Body of pancreas (tissue), 4 donors: Measurements from ENCODE around the gene TCN1.

Experiments
- POLR2A ChIP-seq, 3 donors: fragments of 450-650 bp; IDR thresholded peaks; one replicate each; pipeline ENCODE4 v1.6.1; 2016; ENCODE audit warnings: antibody characterized with exemption in 3 of 3, mild to moderate bottlenecking in 2 of 3
- TF ChIP-seq, protein P1 (sequence below), 7 experiments: fragments of 450-650 bp in 4 of 7; fragments of 200-600 bp in 3 of 7; sonication (generic) in 3 of 7; IDR thresholded peaks; one replicate each; pipeline ENCODE4 v1.5.1; 2016 to 2019; ENCODE audit warnings: antibody characterized with exemption in 7 of 7

DNA sequence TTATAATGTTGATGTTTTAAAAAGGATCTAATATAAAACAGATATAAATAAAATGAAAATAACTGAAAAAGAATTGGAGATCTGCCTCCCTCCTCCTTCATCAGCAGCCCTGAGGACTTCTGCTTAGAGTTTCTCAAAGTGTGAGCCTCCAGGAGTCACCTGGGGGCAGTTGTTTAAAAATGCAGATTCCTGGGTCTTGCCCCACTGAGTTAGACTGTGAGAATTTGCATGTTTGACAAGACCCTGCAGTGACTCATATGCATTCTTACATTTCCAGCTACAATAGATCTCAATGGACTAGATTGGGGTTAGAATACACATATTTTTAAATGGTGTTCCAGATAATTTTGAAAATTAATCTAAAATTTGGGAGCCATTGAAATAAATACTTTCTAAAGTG is 11.5 kb upstream of the TCN1 start:
- TF ChIP-seq, protein P1, sequence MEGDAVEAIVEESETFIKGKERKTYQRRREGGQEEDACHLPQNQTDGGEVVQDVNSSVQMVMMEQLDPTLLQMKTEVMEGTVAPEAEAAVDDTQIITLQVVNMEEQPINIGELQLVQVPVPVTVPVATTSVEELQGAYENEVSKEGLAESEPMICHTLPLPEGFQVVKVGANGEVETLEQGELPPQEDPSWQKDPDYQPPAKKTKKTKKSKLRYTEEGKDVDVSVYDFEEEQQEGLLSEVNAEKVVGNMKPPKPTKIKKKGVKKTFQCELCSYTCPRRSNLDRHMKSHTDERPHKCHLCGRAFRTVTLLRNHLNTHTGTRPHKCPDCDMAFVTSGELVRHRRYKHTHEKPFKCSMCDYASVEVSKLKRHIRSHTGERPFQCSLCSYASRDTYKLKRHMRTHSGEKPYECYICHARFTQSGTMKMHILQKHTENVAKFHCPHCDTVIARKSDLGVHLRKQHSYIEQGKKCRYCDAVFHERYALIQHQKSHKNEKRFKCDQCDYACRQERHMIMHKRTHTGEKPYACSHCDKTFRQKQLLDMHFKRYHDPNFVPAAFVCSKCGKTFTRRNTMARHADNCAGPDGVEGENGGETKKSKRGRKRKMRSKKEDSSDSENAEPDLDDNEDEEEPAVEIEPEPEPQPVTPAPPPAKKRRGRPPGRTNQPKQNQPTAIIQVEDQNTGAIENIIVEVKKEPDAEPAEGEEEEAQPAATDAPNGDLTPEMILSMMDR (IDR thresholded peaks at IDR 0.05): no peak
- no peak for TF ChIP-seq POLR2A (IDR thresholded peaks at IDR 0.05)
